MCF 10A (cell line): ENCODE data around the gene ZFP36. TPM values are rescaled to one million over a fixed set of nuclear protein-coding genes. Genes with fewer than 3 reads are reported as not detected.

Source experiments
- BruUV-seq: library from RNA; stranded (reverse); fragments of 400-500 nt; replicated peaks from 2 replicates; lab custom pipeline; 2021; lab: Mats Ljungman, UMichigan
- CTCF ChIA-PET: fragments of 300-600 bp; sonication (Branson Sonifier 250); formaldehyde crosslinking; extraction: SDS; loops from one replicate; lab custom pipeline; 2021; ENCODE audit warnings: antibody characterized with exemption, inconsistent platforms; lab: Yijun Ruan, JAX
- POLR2A ChIA-PET: fragments of 300-600, 350-650 bp; sonication (Branson Sonifier 250); formaldehyde crosslinking; extraction: SDS; loops from one replicate; lab custom pipeline; 2020; ENCODE audit warnings: antibody characterized with exemption, inconsistent platforms; lab: Yijun Ruan, JAX
- DNase-seq: peaks from one replicate; pipeline ENCODE4 v3.0.0-alpha.2; 2018; ENCODE audit not compliant: unreplicated experiment
- H3K27ac Mint-ChIP-seq: one replicate; pipeline ENCODE4 v1.8.0; 2022; ENCODE audit warnings: mild to moderate bottlenecking, low read depth, mixed read lengths; ENCODE audit not compliant: unreplicated experiment
- H3K27me3 Mint-ChIP-seq: one replicate; pipeline ENCODE4 v1.8.0; 2022; ENCODE audit warnings: mixed read lengths; ENCODE audit not compliant: insufficient read depth, unreplicated experiment
- H3K36me3 Mint-ChIP-seq: one replicate; pipeline ENCODE4 v1.8.0; 2022; ENCODE audit warnings: mild to moderate bottlenecking, moderate library complexity, mixed read lengths; ENCODE audit not compliant: insufficient read depth, unreplicated experiment
- H3K4me1 Mint-ChIP-seq: one replicate; pipeline ENCODE4 v1.8.0; 2022; ENCODE audit warnings: mixed read lengths; ENCODE audit not compliant: insufficient read depth, unreplicated experiment
- H3K4me3 Mint-ChIP-seq: one replicate; pipeline ENCODE4 v1.8.0; 2022; ENCODE audit warnings: mild to moderate bottlenecking, moderate library complexity, mixed read lengths; ENCODE audit not compliant: unreplicated experiment
- H3K9me3 Mint-ChIP-seq: one replicate; pipeline ENCODE4 v1.8.0; 2022; ENCODE audit warnings: mixed read lengths; ENCODE audit not compliant: unreplicated experiment
- intact Hi-C: fragments of 100-400 bp; cut with micrococcal nuclease; formaldehyde crosslinking; loops from 2 replicates; pipeline ENCODE4 v1.14.1; 2022
- total RNA-seq: library from RNA; stranded (reverse); gene quantifications from 2 replicates; pipeline ENCODE4 v1.2.3, GENCODE V29; 2022
- TF ChIP-seq, protein P1 (sequence below): fragments of 200-600 bp; IDR thresholded peaks from one replicate; pipeline ENCODE4 v1.8.0; 2022; ENCODE audit warnings: antibody characterized with exemption, mild to moderate bottlenecking; ENCODE audit not compliant: unreplicated experiment

ZFP36 gene
- total RNA-seq, 1 experiment from 2014 or later, result 98.4 TPM

- intact Hi-C loops, result no loop called here
- Mint-ChIP-seq H3K27ac (peak overlapping the region; percentile 100), H3K27me3 (no peaks in the 10 kb centered on the region), H3K4me1 (peaks cover 32% of the 10 kb centered on the region), H3K9me3 (no peaks in the 10 kb centered on the region), H3K4me3 (peak overlapping the region; percentile 94), H3K36me3 (peaks cover 46% of the 10 kb centered on the region)
- no TSS peak for BruUV-seq
- CTCF ChIA-PET, result interaction anchor here (1.5 kb wide), 1 partner anchor 7 kb away, joined by 7 read pairs; no protein-coding TSS in a partner anchor
- POLR2A ChIA-PET, result interaction anchor here (0.7 to 4.3 kb wide), 6 partner anchors 14 to 568 kb away, joined by 3 to 44 read pairs (median 24); partner anchors contain the start of genes MED29, PAF1, RPS16 and SUPT5H
- TF ChIP-seq, protein P1, sequence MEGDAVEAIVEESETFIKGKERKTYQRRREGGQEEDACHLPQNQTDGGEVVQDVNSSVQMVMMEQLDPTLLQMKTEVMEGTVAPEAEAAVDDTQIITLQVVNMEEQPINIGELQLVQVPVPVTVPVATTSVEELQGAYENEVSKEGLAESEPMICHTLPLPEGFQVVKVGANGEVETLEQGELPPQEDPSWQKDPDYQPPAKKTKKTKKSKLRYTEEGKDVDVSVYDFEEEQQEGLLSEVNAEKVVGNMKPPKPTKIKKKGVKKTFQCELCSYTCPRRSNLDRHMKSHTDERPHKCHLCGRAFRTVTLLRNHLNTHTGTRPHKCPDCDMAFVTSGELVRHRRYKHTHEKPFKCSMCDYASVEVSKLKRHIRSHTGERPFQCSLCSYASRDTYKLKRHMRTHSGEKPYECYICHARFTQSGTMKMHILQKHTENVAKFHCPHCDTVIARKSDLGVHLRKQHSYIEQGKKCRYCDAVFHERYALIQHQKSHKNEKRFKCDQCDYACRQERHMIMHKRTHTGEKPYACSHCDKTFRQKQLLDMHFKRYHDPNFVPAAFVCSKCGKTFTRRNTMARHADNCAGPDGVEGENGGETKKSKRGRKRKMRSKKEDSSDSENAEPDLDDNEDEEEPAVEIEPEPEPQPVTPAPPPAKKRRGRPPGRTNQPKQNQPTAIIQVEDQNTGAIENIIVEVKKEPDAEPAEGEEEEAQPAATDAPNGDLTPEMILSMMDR, result no peak
- no peak for DNase-seq
Observed at GRCh38 chr19:39405261-39405957, 1.2 kb upstream of the ZFP36 start.

DNA sequence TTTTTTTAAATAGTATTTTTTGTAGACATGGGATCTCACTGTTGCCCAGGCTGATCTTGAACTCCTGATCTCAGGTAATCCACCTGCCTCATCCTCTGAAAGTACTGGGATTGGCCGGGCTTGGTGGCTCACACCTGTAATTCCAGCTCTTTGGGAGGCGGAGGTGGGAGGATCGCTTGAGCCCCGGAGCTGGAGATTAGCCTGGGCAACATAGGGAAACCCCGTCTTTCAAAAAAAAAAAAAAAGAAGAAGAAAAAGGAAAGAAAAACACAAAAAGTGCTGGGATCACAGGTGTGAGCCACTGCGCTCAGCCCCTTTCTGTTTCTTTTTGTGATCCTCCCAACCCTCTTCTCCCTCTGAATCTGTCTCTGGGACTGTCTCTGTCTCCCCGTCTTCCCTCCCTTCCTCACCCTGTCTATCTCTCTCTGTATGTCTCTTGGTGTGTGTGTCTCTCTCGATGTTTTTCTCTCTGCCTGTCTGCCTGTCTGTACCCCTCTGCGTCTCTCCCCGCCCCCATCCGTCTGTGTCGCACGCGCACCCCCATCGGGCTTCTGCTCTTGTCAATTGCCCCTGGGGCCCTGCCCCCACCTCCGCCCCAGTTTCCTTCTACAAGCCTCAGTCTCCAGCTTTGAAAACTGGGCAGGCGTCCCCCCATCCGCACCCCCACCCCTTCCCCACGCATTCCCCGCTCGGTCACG, 540 bp upstream of the ZFP36 start:
- Mint-ChIP-seq H3K27me3 (no peaks in the 10 kb centered on the region), H3K9me3 (no peaks in the 10 kb centered on the region), H3K4me1 (peaks cover 38% of the 10 kb centered on the region), H3K36me3 (peaks cover 53% of the 10 kb centered on the region), H3K27ac (peak overlapping the region; percentile 92), H3K4me3 (peak overlapping the region; percentile 94)
- POLR2A ChIA-PET, result interaction anchor here (0.8 to 4.3 kb wide), 6 partner anchors 9 to 39 kb away, joined by 4 to 121 read pairs (median 28); partner anchors contain the start of genes MED29, PAF1, RPS16 and SUPT5H
- no peak for DNase-seq
- CTCF ChIA-PET, result interaction anchor here (0.6 to 1.5 kb wide), 3 partner anchors 8 to 77 kb away, joined by 3 to 7 read pairs (median 3); no protein-coding TSS in a partner anchor
- no TSS peak for BruUV-seq
- intact Hi-C loops, result no loop called here
- TF ChIP-seq, protein P1, result no peak

DNA sequence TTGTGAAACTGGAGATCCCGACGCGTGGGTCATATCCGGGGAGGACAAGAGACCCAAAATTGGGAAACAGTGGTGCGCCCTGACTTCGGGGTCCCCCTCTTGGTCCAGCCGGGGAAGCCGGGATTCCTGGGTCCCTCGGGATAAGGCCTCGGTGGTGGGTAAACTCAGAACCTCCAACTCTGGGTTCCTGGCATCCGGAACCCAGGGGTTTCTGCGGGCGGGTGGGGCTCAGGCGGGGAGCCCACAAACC, 688 bp downstream of the ZFP36 start:
- POLR2A ChIA-PET, result interaction anchor here (0.6 to 4.3 kb wide), 8 partner anchors 10 to 1309 kb away, joined by 3 to 121 read pairs (median 9); partner anchors contain the start of genes MED29, PAF1, RPS16 and SUPT5H
- H3K4me1 Mint-ChIP-seq, result peaks cover 32% of the 10 kb centered on the region
- CTCF ChIA-PET, result interaction anchor here (0.7 to 1.9 kb wide), 3 partner anchors 9 to 34 kb away, joined by 4 to 12 read pairs (median 6); no protein-coding TSS in a partner anchor
- H3K4me3 Mint-ChIP-seq, result peak overlapping the region; percentile 94
- peaks cover 65% of the 10 kb centered on the region for H3K36me3 Mint-ChIP-seq
- DNase-seq, result no peak
- H3K27me3 Mint-ChIP-seq, result no peaks in the 10 kb centered on the region
- no peaks in the 10 kb centered on the region for H3K9me3 Mint-ChIP-seq
- TF ChIP-seq, protein P1, result no peak
- H3K27ac Mint-ChIP-seq, result peak overlapping the region; percentile 92
- no TSS peak for BruUV-seq
- intact Hi-C loops, result no loop called here
